Brain microvascular endothelial cell (primary cell): Measurements from ENCODE around the gene HOXA10.

Source experiments
- DNase-seq: peaks from one replicate; pipeline ENCODE4 v3.0.0-alpha.2; 2020
- H3K27ac ChIP-seq: fragments of 250-450 bp; sonication (Bioruptor Pico); 2 replicates; pipeline ENCODE4 v1.5.1; 2020; ENCODE audit warnings: mild to moderate bottlenecking, moderate library complexity
- H3K27me3 ChIP-seq: fragments of 250-450 bp; sonication (Bioruptor Pico); replicated peaks from 2 replicates; pipeline ENCODE4 v1.5.1; 2020; ENCODE audit warnings: mild to moderate bottlenecking
- H3K36me3 ChIP-seq: fragments of 250-450 bp; sonication (Bioruptor Pico); replicated peaks from 2 replicates; pipeline ENCODE4 v1.5.1; 2020; ENCODE audit warnings: mild to moderate bottlenecking
- H3K4me3 ChIP-seq: 2 replicates; pipeline ENCODE4 v1.5.1; 2011; ENCODE audit warnings: low read depth, mild to moderate bottlenecking, control low read depth, low read length, moderate library complexity
- CTCF ChIP-seq: IDR thresholded peaks from 2 replicates; pipeline ENCODE4 v1.5.1; 2011; ENCODE audit warnings: low read depth, mild to moderate bottlenecking, moderate library complexity, low read length, control low read depth, inconsistent platforms; ENCODE audit errors: missing control alignments
- in situ Hi-C: cut with HindIII; loops from 2 replicates; pipeline ENCODE4 v1.10.0; 2017; ENCODE audit warnings: low sequenced_read_pairs, low pct_ligation_motif_present

HOXA10 gene

GRCh38 chr7:27140126-27140857 lies 33.8 kb downstream of the HOXA10 start:
- no peak for DNase-seq
- in situ Hi-C loops = no loop called here
- no peak for TF ChIP-seq CTCF
- Histone ChIP-seq H3K4me3 (no peak overlapping the region), H3K27ac (no peak overlapping the region), H3K36me3 (no peaks in the 10 kb centered on the region), H3K27me3 (peaks cover 97% of the 10 kb centered on the region)

- Histone ChIP-seq H3K36me3 (no peaks in the 10 kb centered on the region), H3K4me3 (no peak overlapping the region), H3K27me3 (peaks cover 97% of the 10 kb centered on the region), H3K27ac (no peak overlapping the region)
- DNase-seq = no peak
- in situ Hi-C loops = no loop called here
- TF ChIP-seq CTCF = no peak
Observed at GRCh38 chr7:27139334-27140125, 34.6 kb downstream of the HOXA10 start.

GRCh38 chr7:27138985-27139333 lies 35.2 kb downstream of the HOXA10 start:
- no peak for DNase-seq

GRCh38 chr7:27138472-27138871 lies 35.6 kb downstream of the HOXA10 start:
- Histone ChIP-seq H3K36me3 (no peaks in the 10 kb centered on the region), H3K27ac (no peak overlapping the region), H3K27me3 (peaks cover 97% of the 10 kb centered on the region), H3K4me3 (no peak overlapping the region)
- in situ Hi-C loops = no loop called here
- DNase-seq = no peak
- TF ChIP-seq CTCF = no peak

More at GRCh38 chr7:27138985-27139333, 35.2 kb downstream of the HOXA10 start:
- TF ChIP-seq CTCF = no peak
- Histone ChIP-seq H3K27me3 (peaks cover 97% of the 10 kb centered on the region), H3K4me3 (no peak overlapping the region), H3K27ac (no peak overlapping the region), H3K36me3 (no peaks in the 10 kb centered on the region)
- in situ Hi-C loops = no loop called here

- H3K36me3 ChIP-seq = no peaks in the 10 kb centered on the region
- H3K27ac ChIP-seq = no peak overlapping the region
- DNase-seq = no peak
- H3K4me3 ChIP-seq = no peak overlapping the region
- peaks cover 97% of the 10 kb centered on the region for H3K27me3 ChIP-seq
- no peak for TF ChIP-seq CTCF
- in situ Hi-C loops = no loop called here
Observed at GRCh38 chr7:27137640-27138315, 36.3 kb downstream of the HOXA10 start.
